ENCODE measurements around the gene VENTX.

GRCh38 chr10:133224076-133224475 is 13.6 kb upstream of the VENTX start:
- no peak for TF ChIP-seq CTCF (tag by site-specific recombination; IDR thresholded peaks at IDR 0.05)
- no peak for TF ChIP-seq ZBTB26 (tag by site-specific recombination; optimal IDR thresholded peaks at IDR 0.05)
- no peak for TF ChIP-seq SETDB1 (IDR thresholded peaks at IDR 0.05; ENCODE audit: insufficient read length, low read length)
- TF ChIP-seq ZNF704 (tag by site-specific recombination; IDR thresholded peaks at IDR 0.05) = no peak
- TF ChIP-seq ZSCAN16 (tag by site-specific recombination; IDR thresholded peaks at IDR 0.05) = no peak
